ENCODE measurements around the gene USP6NL. TPM values are rescaled to one million over a fixed set of nuclear protein-coding genes. Genes with fewer than 3 reads are reported as not detected.

USP6NL gene
- total and polyA plus RNA-seq, 9 of the 15 experiments (the other 6 are each of a cell fraction or from before 2014, with no cell fraction given), result 3.2 to 26.6 (median 19.8) TPM

- 0 out of 2 replicates have a peak, but pooled peaks have one; percentile 23 for TF ChIP-seq ZEB2 (IDR thresholded peaks at IDR 0.05)
- 0 out of 2 replicates have a peak, but pooled peaks have one; percentile 15 for TF ChIP-seq EHMT2 (IDR thresholded peaks at IDR 0.05)
- 0 out of 2 replicates have a peak, but pooled peaks have one; percentile 23 for TF ChIP-seq SMARCE1 (IDR thresholded peaks at IDR 0.05)
- no peak for TF ChIP-seq ZNF311 (CRISPR knock-in tag; IDR thresholded peaks at IDR 0.05)
- TF ChIP-seq LARP7 (IDR thresholded peaks at IDR 0.05), result no peak
- no peak for TF ChIP-seq ZNF174 (CRISPR knock-in tag; IDR thresholded peaks at IDR 0.05)
- no peak for TF ChIP-seq PRPF4 (IDR thresholded peaks at IDR 0.05; ENCODE audit: insufficient read depth, low read depth, low read length, poor library complexity, severe bottlenecking)
- TF ChIP-seq MNT (conservative IDR thresholded peaks at IDR 0.05), result 0 out of 4 replicates have a peak, but pooled peaks of 1 of the 2 experiments have one; percentile 6
- no peak for TF ChIP-seq KDM4B (IDR thresholded peaks at IDR 0.05; ENCODE audit: borderline replicate concordance in 2 of 2, low read depth in 1 of 2)
- TF ChIP-seq MLLT1 (IDR thresholded peaks at IDR 0.05), result 0 out of 4 replicates have a peak, but pooled peaks of 1 of the 2 experiments have one; percentile 17
- peak; percentile 26; the same call in 1 of the 2 replicates for TF ChIP-seq SMARCC2 (IDR thresholded peaks at IDR 0.05; ENCODE audit: low read depth)
- no peak for TF ChIP-seq SNRNP70 (optimal IDR thresholded peaks at IDR 0.05; ENCODE audit: low read depth, low read length)
- no peak for TF ChIP-seq SLC30A9 (CRISPR knock-in tag; IDR thresholded peaks at IDR 0.05)
- peak; percentile 55 for TF ChIP-seq ZNF280A (IDR thresholded peaks at IDR 0.05; ENCODE audit: low read depth, partially characterized antibody)
- TF ChIP-seq E2F3 (CRISPR knock-in tag; IDR thresholded peaks at IDR 0.05), result no peak
- 0 out of 2 replicates have a peak, but pooled peaks have one; percentile 32 for TF ChIP-seq TRIM28 (IDR thresholded peaks at IDR 0.05)
- TF ChIP-seq COPS2 (conservative IDR thresholded peaks at IDR 0.05), result no peak
- no peak for TF ChIP-seq GTF2E2 (tag; IDR thresholded peaks at IDR 0.05)
- TF ChIP-seq ZFP36 (IDR thresholded peaks at IDR 0.05; ENCODE audit: low read depth, low read length, partially characterized antibody), result peak; percentile 52
- TF ChIP-seq CCNT2 (IDR thresholded peaks at IDR 0.05; ENCODE audit: borderline replicate concordance, extremely low read depth, insufficient read length, low read depth, low read length), result no peak
- no peak for TF ChIP-seq ZNF561 (CRISPR knock-in tag; conservative IDR thresholded peaks at IDR 0.05)
These were observed 6.4 kb downstream of the USP6NL start (continued) for GRCh38 chr10:11604865-11605650.
